ENCODE measurements around the gene PCBP3. TPM values are rescaled to one million over a fixed set of nuclear protein-coding genes. Genes with fewer than 3 reads are reported as not detected.
"Not testable (repeated sequence)": the region's sequence is repeated elsewhere in the genome, so short reads cannot be mapped to it uniquely, and the experiment has no call there.

Gene PCBP3
- total and polyA plus RNA-seq, 8 donors, result 0.83 to 4.3 (median 1.7) TPM

DNA sequence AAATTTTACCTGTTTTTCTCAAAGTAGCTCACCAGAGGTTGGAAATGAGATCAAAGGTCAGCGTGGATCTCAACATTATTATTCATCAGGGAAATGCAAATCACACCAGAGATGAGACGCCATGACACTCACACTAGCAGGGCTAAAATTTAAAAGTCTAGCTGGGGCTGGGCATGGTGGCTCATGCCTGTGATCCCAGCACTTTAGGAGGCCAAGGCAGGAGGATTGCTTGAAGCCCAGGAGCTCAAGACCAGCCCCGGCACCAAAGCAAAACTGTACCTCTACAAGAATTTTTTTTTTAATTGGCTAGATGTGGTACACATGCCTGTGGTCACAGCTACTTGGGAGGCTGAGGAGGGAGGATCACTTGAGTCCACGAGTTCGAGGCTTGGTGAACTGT, 41.4 kb upstream of the PCBP3 start:
- Histone ChIP-seq H3K9me3 (peaks cover 0 to 10% (median 0%) of the 10 kb centered on the region in 4 donors), H3K4me1 (no peaks in the 10 kb centered on the region), H3K27ac (no peak overlapping the region), H3K4me3 (no peak overlapping the region), H3K27me3 (peaks cover 0 to 5% (median 0%) of the 10 kb centered on the region in 4 donors), H3K36me3 (no peaks in the 10 kb centered on the region)
- DNase-seq (no peak), ATAC-seq (no peak), FAIRE-seq (no peak)
- no peak for TF ChIP-seq CTCF (IDR thresholded peaks at IDR 0.05)
- intact Hi-C loops (cut with DNase I), result no loop called here
- 62 to 73% methylated on average over 5 of the region's 5 CpGs for WGBS, 2 donors

- peaks cover 0 to 10% (median 0%) of the 10 kb centered on the region in 4 donors for H3K9me3 ChIP-seq
- no peak overlapping the region for H3K27ac ChIP-seq
- no peaks in the 10 kb centered on the region for H3K36me3 ChIP-seq
- no peak for TF ChIP-seq CTCF (IDR thresholded peaks at IDR 0.05)
- FAIRE-seq (no peak), DNase-seq (no peak), ATAC-seq (no peak)
- no peak overlapping the region for H3K4me3 ChIP-seq
- intact Hi-C loops (cut with DNase I), result no loop called here
- H3K27me3 ChIP-seq, result peaks cover 0 to 5% (median 0%) of the 10 kb centered on the region in 4 donors
- no peaks in the 10 kb centered on the region for H3K4me1 ChIP-seq
Observed at GRCh38 chr21:45603481-45603880, 40.0 kb upstream of the PCBP3 start.

DNA sequence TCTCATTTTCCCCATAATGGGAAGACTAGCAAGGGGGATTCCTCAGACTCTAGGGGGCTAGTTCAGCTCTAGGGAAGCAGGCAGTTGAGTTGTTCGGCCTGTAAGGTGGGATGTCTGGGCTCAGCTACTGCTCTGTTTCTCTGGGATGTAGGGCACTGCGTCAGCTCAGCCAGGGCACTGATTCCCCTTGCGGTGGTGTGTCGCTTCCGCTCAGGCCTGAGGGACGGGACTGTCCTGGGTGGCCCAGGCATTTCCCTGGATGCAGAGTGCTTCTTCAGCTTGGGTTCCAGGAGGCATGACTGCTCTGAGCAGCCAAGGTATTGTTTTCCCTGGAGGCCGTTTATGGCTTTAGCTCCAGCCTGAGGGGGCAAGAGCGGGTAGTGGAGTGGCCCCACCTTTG, 38.8 kb upstream of the PCBP3 start:
- H3K27me3 ChIP-seq; ATAC-seq; H3K4me3 ChIP-seq; H3K27ac ChIP-seq; intact Hi-C loops (cut with DNase I); FAIRE-seq; H3K36me3 ChIP-seq; DNase-seq; H3K4me1 ChIP-seq: not testable (repeated sequence)
- 78 to 95% methylated on average over 6 to 7 of the region's 8 CpGs for WGBS, 2 donors
- peaks cover 0 to 10% (median 0%) of the 10 kb centered on the region in 4 donors for H3K9me3 ChIP-seq

DNA sequence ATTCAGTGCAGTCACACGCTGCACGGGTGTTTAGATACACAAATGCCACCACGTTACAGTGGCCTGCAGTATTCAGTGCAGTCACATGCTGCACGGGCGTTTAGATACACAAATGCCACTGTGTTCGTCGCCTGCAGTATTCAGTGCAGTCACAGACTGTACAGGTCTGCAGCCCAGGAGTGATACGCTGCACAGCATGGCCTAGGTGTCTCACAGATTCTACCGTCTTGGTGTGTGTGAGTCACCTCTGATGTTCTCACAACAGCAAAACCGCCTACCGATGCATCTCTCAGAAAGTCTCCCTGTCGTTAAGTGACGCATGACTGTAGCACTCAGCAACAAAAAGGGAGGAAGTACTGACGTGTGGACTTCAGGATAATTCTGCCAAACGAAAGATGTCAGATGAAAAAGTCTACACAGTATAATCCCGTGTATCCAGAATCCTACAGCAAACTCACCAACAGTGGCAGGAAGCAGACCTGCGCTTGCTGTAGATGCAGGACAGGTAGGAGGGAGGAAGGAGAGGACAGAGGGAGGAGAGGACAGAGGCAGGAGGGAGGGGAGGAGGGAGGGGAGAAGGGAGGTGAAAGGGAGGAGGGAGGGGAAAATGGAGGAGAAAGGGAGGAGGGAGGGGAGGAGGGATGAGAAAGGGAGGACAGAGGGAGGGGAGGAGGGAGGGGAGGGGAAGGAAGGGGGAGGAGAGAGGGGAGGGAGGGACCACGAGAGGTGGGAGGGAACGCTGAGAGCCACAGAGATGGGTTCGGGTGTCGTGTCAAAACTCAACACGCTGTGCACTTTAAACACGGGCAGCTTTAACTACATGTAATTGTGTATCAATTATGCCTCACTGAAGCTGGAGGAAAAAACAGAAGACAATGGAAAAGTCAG, 36.3 kb upstream of the PCBP3 start:
- 55 to 66% methylated on average over 23 of the region's 23 CpGs for WGBS, 2 donors
- ATAC-seq (no peak), FAIRE-seq (no peak), DNase-seq (no peak)
- peaks cover 0 to 5% (median 2%) of the 10 kb centered on the region in 4 donors for H3K27me3 ChIP-seq
- no peak for TF ChIP-seq CTCF (IDR thresholded peaks at IDR 0.05)
- peaks cover 0 to 10% (median 0%) of the 10 kb centered on the region in 4 donors for H3K9me3 ChIP-seq
- no peaks in the 10 kb centered on the region for H3K36me3 ChIP-seq
- intact Hi-C loops (cut with DNase I), result no loop called here
- H3K4me3 ChIP-seq, result no peak overlapping the region
- H3K27ac ChIP-seq, result no peak overlapping the region
- no peaks in the 10 kb centered on the region for H3K4me1 ChIP-seq

GRCh38 chr21:45607909-45608295, 35.6 kb upstream of the PCBP3 start:
- 73 to 84% methylated on average over 20 of the region's 20 CpGs for WGBS, 2 donors
- intact Hi-C loops (cut with DNase I), result no loop called here
- DNase-seq, result no peak
- H3K4me1 ChIP-seq, result no peaks in the 10 kb centered on the region
- H3K27me3 ChIP-seq, result peaks cover 0 to 4% (median under 1%) of the 10 kb centered on the region in 4 donors
- no peak for FAIRE-seq
- H3K4me3 ChIP-seq, result no peak overlapping the region
- H3K9me3 ChIP-seq, result peaks cover 0 to 9% (median 0%) of the 10 kb centered on the region in 4 donors
- ATAC-seq, result no peak
- no peaks in the 10 kb centered on the region for H3K36me3 ChIP-seq
- no peak overlapping the region for H3K27ac ChIP-seq
- TF ChIP-seq CTCF (IDR thresholded peaks at IDR 0.05), result no peak

- not testable (repeated sequence) for H3K4me3 ChIP-seq
Observed at GRCh38 chr21:45608747-45609470, 34.6 kb upstream of the PCBP3 start.

GRCh38 chr21:45609616-45610015, 33.9 kb upstream of the PCBP3 start:
- H3K9me3 ChIP-seq; H3K27me3 ChIP-seq; H3K4me1 ChIP-seq; ATAC-seq; intact Hi-C loops (cut with DNase I); H3K36me3 ChIP-seq; DNase-seq; FAIRE-seq; H3K4me3 ChIP-seq; H3K27ac ChIP-seq: not testable (repeated sequence)
- 55 to 61% methylated on average over 6 of the region's 6 CpGs for WGBS, 2 donors

More at GRCh38 chr21:45608747-45609470, 34.6 kb upstream of the PCBP3 start:
- H3K27me3 ChIP-seq; DNase-seq; H3K4me1 ChIP-seq; H3K27ac ChIP-seq; intact Hi-C loops (cut with DNase I); ATAC-seq; FAIRE-seq; H3K36me3 ChIP-seq; H3K9me3 ChIP-seq: not testable (repeated sequence)
- WGBS, 2 donors, result 44 to 62% methylated on average over 14 to 15 of the region's 15 CpGs

Measured in pancreas (tissue), 10 donors.